ENCODE results near the gene PNLIP.

The PNLIP gene

GRCh38 chr10:116587878-116588591 lies 42.3 kb downstream of the PNLIP start:
- no peak for DNase-seq

- DNase-seq = no peak
These were observed 43.3 kb downstream of the PNLIP start for GRCh38 chr10:116588995-116589394.

DNA sequence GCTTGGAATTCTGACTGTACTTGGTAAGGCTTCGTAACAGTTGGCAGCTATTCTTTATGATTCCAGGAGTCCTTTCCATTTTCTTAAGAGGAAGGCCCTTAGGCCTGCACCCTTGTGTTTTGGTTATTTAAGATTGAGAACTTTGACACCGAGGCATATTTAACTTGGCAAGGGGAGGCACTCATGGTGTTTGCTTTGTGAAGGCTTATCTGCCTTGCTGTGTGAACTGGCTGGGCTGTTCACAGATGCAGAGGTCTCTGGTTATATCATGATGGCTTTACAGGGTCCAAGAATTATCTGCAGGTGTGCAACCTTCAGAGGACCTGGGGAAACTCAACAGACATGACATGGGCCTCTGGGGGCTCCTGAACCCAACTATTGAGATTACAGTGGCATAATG lies 44.2 kb downstream of the PNLIP start:
- DNase-seq = no peak

- no peak for DNase-seq
These were observed 45.1 kb downstream of the PNLIP start, which contains the start of gene PNLIPRP1 for GRCh38 chr10:116590590-116591444. Gene PNLIPRP1 (plus strand): TSS chr10:116590959. CDS start chr10:116591130, 171 bp downstream.

DNA sequence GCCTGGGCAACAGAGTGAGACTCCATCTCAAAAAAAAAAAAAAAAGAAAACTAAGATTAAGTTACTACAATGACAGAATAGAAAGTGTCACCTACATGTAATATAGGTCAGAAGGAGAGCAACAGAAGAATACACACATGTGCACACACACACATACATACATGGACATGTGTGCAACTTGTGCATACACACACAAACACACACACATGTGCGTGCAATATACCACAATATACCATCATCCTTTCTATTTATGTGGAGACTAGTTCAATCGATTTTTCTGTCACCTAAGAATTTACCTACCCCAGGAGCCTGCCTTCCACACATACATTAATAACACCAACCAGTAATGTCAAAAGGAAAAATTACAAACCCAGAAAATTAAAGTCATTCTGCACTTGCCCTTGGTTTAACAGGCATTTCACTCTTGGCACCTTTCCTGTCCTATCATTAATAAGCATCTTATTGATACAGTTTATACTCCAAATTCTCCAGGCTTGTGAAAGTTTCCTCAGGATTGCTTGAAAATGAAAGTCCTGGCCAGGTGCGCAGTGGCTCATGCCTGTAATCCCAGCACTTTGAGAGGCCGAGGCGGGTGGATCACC lies 47.5 kb downstream of the PNLIP start:
- no peak for DNase-seq

DNA sequence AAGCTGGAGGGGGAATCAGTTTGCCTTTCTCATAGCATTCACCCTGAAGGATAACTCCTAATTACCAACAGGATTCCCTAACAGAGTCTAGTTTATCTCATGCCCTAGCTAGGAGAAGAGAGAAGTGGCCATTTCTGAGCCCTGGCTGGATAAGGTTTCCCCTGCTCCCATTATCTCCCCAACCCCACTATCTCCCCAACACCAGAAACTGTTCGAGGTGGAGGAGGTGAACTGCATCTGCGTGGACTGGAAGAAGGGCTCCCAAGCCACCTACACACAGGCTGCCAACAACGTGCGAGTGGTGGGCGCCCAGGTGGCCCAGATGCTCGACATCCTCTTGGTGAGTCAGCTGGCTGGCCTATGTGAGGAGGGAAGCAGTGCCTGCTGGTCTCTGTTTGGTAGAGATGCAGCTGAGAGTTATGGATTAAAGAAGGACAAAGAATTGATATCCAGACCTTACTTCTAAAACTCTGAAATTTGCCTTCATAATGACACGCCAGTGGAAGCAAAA lies 48.8 kb downstream of the PNLIP start:
- DNase-seq = no peak

- DNase-seq = no peak
These were observed 50.3 kb downstream of the PNLIP start for GRCh38 chr10:116596062-116596461.

GRCh38 chr10:116597543-116597942 lies 51.8 kb downstream of the PNLIP start:
- no peak for DNase-seq

DNA sequence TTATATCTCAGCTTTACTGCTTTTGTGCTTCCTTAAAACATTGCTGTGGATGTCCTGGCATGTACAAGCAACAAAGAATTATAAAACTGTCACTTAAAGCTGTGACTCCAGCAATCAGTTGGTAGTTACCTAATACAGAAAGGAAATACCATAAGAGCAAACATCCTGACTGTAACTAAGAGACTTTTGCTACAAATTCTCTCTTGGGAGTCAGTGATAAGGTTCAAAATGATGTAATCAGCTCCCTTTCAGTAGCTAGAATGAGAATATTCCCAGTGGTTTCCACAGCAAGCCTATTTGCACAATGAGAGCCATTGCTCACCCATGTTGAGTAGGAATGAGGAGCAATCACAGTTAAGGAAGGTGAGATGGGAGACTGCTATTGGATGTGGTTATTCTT lies 52.6 kb downstream of the PNLIP start:
- no peak for DNase-seq

DNA sequence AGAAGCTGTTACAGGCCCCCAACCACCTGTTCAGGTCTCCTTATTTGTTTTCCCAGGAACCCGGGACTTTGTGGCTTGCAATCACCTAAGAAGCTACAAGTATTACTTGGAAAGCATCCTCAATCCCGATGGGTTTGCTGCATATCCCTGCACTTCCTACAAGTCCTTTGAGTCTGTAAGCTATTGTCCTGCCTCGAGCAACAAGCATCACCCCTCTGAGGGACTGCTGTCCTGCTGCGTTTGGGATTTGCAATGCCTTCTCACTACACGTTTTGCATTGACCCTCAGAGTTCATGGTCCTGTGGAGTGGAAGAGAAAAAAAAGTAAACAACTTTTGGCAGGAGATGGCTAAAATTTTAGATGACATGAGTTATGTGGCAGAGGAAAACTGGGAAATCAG lies 54.3 kb downstream of the PNLIP start:
- no peak for DNase-seq

DNA sequence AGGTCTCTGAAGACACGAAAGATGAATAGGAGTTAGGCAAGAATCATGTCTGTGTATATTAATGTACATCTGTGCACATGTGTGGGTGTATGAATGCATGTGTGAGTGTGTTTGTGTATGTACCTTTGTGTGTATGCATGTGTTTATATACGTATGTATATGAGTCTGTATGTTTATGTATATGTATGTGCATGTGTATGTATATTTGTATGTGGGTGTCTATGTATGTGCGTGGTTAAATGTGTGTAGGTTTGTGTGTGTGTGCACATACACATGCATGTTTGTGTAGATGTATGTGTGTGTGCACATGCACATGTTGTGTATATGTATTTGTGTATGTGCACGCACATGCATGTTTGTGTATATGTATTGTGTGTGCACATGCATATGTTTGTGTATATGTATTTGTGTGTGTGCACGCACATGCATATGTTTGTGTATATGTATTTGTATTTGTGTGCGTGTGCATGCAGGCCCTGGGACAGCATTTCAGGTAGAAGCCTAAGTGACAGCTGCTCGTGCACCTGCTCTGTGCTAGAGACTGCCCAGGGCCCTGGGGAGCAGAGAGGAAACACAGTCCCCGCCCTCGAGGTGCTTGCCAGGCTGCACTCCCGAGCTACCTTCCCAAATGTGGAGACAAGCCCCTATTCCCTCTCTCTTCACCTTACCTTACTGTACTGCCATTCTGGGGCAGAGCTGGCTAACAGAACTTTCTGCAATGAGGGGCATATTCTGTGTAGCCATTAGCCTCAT lies 57.1 kb downstream of the PNLIP start:
- DNase-seq = no peak

DNA sequence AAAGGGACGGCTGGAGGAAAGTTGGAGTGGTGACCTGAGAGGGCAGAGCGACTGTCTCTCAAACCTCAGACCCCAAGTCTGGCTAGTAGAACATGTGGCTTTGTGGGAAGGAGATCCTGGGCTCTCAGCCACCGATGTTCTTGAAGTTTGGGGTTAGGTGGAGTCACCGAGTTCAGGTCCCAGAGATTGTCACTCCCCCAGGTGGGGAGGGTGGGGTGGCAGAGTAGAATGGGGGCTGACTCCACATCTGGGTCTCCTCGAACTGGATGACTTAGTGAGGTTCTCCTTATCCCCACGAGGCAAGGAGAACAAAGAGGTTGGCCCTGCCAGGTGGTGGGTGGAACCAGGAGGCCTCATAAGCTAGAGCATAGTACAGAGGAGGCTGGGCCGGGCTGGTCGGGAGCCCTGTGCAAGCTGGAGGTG lies 60.3 kb downstream of the PNLIP start:
- DNase-seq = no peak

DNA sequence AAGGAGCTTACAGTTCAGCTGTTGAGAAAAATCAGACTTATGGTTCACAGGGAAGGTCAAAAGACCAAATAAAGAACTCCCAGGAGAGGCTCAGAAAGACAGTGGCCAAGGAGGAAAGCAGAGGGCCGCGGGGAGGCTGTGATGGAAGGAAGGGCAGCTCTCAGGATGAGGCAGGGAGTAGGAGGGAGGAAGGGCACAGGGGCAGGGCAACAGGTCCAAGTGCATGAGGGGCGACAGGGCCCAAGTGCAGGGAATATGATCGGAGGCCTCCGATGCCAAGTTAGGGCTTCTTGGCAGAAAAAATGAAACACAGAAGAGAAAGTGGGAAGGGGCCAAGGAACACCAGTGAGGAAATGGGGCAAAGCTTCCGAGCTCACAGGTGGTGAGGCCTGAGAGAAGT lies 61.6 kb downstream of the PNLIP start:
- DNase-seq = no peak

- no peak for DNase-seq
These were observed 63.2 kb downstream of the PNLIP start for GRCh38 chr10:116608686-116609594.

- DNase-seq = no peak
These were observed 64.9 kb downstream of the PNLIP start for GRCh38 chr10:116610443-116611152.

GRCh38 chr10:116611153-116611545 lies 65.4 kb downstream of the PNLIP start:
- no peak for DNase-seq

DNA sequence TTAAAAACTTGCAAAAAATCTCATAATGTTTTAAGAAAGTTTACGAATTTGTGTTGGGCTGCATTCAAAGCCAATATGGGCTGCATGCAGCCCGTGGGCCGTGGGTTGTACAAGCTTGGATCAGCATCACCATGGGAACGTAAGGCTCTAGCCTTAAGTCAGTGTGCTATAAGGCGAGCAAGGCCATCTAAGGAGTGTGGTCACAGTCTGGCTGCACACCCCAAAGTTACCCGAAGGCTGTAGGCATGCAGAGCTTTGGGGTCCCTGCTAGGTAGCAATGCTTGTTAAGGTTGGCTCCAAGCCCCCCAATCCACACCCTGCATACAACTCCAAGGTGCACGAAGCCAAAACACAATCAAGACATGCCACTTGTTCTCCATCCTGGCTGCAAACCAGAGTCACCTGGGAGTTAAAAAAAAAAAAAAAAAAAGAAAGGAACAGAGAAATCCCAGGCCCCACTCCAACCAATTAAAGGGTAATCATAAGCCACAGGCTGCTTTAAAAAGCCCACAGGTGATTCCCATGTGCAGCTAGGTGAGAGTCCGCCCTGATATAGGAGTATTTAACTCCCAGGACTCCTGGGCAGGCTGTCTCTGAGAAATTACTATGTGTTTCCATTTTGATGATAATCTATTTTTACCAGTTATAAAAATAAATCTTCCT lies 66.5 kb downstream of the PNLIP start:
- DNase-seq = no peak

GRCh38 chr10:116613471-116613870 lies 67.7 kb downstream of the PNLIP start:
- DNase-seq = no peak

- DNase-seq = no peak
These were observed 69.1 kb downstream of the PNLIP start for GRCh38 chr10:116614796-116615195.

- DNase-seq = no peak
These were observed 69.6 kb downstream of the PNLIP start for GRCh38 chr10:116615199-116615776.
